Measurements from ENCODE around the gene KLHL36. TPM values are rescaled to one million over a fixed set of nuclear protein-coding genes. Genes with fewer than 3 reads are reported as not detected.

Gene KLHL36
- 10 to 100 TPM; 31.4 to 32.6 TPM for total RNA-seq

DNA sequence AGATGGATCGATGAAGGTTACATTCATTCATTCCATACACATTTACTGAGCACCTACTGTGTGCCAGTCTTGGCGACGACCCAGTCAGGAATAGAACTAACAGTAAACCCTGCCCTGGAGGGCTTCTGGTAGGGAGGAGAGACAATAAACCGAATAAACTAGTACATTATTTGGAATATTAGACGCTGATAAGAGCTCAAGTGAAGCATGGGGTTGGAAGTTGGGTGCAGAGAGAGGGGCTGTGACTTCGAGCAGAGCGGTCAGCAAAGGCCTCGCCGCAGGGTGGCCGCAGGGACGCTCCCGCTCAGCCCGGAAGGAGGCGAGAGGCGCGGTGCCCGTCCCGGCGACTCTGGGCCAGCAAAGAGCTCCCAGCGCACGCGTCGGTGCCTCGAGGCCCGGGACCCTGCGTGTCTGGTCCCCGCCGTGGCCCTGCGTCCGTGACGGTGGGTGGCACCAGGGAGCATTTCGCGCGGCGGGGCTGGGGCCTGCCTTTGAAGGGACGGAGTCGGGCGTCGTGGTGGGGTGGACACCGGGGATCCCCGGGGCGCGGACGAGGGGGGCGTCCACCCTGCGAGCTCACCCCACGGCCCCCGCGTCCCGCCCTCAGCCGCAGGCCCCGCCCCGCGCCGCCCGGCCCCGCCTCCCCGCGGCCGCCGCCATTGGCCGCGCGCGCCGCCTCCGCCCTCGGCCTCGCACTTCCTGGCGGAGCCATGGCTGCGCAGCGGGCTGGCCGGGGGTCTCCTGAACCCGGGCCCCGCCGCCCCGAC is at the start of gene KLHL36:
TSS of gene KLHL36 (plus strand) at position 684 of the 767 bp plus-strand sequence. CDS start 2,357 bp downstream, outside the sequence.
- no peaks in the 10 kb centered on the region for H3K9me3 Mint-ChIP-seq (ENCODE audit: insufficient read depth)
- ATAC-seq (peak; percentile 84), DNase-seq (peak; percentile 66)
- H3K36me3 Mint-ChIP-seq (ENCODE audit: low read depth), result peaks cover 27% of the 10 kb centered on the region
- peaks cover 19% of the 10 kb centered on the region for H3K27me3 Mint-ChIP-seq (ENCODE audit: low read depth)
- ChIA-PET CTCF (interaction anchor here (0.6 to 2.0 kb wide), 6 partner anchors 24 to 140 kb away, joined by 3 to 7 read pairs (median 5); no protein-coding TSS in a partner anchor), POLR2A (interaction anchor here (0.7 to 2.3 kb wide), 5 partner anchors 10 to 52 kb away, joined by 3 to 21 read pairs (median 4); no protein-coding TSS in a partner anchor)
- H3K27ac Mint-ChIP-seq, result peak within 1 kb of the TSS; percentile 71
- H3K4me3 Mint-ChIP-seq, result peak within 1 kb of the TSS; percentile 72
- peaks cover 40% of the 10 kb centered on the region for H3K4me1 Mint-ChIP-seq (ENCODE audit: low read depth)

DNA sequence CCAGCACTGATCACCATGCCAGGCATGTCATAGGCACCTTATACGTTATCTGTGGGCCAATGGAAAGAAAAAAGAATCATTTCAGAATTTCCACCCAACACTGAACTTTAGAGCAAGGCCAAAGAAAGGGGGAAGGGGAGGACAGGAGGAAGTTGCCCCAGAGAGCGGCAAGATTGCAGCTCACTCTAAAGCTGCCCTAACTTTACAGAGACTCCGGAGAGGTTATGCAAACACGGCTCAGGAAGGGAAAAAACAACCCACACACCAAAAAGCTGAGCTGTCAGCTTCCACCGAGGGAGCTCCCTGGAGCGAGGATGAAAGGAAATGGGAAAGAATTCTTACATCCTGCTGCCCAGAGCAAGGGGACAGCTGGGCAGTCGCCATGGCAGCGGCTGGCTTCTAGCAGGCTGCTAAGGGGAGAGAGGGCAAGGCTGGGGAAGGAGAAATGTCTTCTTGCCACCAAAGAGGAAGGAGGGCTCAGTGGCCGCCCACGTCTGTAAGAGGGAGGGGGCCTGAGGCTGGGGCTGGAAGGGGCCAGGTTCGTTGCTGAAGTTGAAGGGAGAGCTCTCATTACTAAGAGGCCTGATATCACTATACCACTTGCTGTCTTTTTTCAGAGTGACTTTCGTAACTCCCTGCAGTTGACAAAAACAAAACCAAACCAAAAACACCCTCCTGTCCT is 48.6 kb upstream of the KLHL36 start:
- H3K9me3 Mint-ChIP-seq (ENCODE audit: insufficient read depth), result no peaks in the 10 kb centered on the region
- ChIA-PET POLR2A (interaction anchor here (1.1 to 4.8 kb wide), 9 partner anchors 8 to 94 kb away, joined by 3 to 30 read pairs (median 5); no protein-coding TSS in a partner anchor), CTCF (interaction anchor here (0.8 to 4.8 kb wide), 14 partner anchors 8 to 487 kb away, joined by 3 to 27 read pairs (median 6); no protein-coding TSS in a partner anchor)
- no peaks in the 10 kb centered on the region for H3K27me3 Mint-ChIP-seq (ENCODE audit: low read depth)
- peak overlapping the region; percentile 96 for H3K27ac Mint-ChIP-seq
- DNase-seq (peak; percentile 63), ATAC-seq (peak; percentile 21)
- peak overlapping the region; percentile 73 for H3K4me3 Mint-ChIP-seq
- peaks cover 83% of the 10 kb centered on the region for H3K36me3 Mint-ChIP-seq (ENCODE audit: low read depth)
- H3K4me1 Mint-ChIP-seq (ENCODE audit: low read depth), result peaks cover 90% of the 10 kb centered on the region

DNA sequence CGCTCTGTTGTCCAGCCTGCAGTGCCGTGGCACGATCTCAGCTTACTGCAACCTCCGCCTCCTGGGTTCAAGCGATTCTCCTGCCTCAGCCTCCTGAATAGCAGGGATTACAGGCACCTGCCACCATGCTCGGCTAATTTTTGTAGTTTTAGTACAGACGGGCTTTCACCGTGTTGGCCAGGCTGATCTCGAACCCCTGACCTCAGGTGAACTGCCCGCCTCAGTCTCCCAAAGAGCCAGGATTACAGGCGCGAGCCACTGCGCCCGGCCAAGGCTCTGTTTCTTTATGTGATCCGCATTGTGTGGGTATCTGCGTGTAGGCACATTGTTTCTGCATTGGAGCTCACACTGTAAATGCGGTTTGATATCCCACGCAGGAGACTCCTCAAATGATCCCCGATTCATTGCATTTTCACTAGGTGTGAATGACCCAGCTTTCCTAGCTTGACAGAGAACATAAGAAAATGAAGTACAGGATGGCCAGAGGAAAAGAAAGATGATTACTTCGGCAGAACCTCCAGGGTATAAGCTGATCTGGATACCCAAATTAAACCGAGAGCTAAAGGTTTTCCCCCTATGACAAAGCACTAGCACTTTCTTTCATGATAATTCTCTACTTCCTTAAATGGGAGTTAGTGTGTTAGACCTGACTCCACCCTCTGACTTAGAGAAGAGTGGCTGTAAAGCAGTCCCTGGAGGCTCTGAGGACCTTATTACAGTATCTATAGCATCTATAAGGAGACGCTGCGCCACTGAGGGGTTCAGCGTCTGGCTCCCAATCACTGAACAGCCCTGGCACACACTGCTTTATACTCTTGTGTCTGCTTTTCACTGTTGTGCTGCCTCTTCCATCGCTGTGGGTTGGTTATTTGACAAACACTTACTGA is 47.7 kb upstream of the KLHL36 start:
- POLR2A ChIA-PET, result interaction anchor here (0.9 to 4.8 kb wide), 7 partner anchors 15 to 95 kb away, joined by 3 to 25 read pairs (median 5); no protein-coding TSS in a partner anchor
- DNase-seq, result peak; percentile 55
- Mint-ChIP-seq H3K36me3 (ENCODE audit: low read depth) (peaks cover 83% of the 10 kb centered on the region), H3K4me1 (ENCODE audit: low read depth) (peaks cover 91% of the 10 kb centered on the region), H3K27me3 (ENCODE audit: low read depth) (no peaks in the 10 kb centered on the region), H3K9me3 (ENCODE audit: insufficient read depth) (no peaks in the 10 kb centered on the region), H3K4me3 (peak overlapping the region; percentile 73), H3K27ac (peak overlapping the region; percentile 96)
- peak; percentile 48 for ATAC-seq
- CTCF ChIA-PET, result interaction anchor here (0.6 to 4.8 kb wide), 19 partner anchors 7 to 486 kb away, joined by 3 to 27 read pairs (median 5); partner anchors contain the start of gene COTL1

DNA sequence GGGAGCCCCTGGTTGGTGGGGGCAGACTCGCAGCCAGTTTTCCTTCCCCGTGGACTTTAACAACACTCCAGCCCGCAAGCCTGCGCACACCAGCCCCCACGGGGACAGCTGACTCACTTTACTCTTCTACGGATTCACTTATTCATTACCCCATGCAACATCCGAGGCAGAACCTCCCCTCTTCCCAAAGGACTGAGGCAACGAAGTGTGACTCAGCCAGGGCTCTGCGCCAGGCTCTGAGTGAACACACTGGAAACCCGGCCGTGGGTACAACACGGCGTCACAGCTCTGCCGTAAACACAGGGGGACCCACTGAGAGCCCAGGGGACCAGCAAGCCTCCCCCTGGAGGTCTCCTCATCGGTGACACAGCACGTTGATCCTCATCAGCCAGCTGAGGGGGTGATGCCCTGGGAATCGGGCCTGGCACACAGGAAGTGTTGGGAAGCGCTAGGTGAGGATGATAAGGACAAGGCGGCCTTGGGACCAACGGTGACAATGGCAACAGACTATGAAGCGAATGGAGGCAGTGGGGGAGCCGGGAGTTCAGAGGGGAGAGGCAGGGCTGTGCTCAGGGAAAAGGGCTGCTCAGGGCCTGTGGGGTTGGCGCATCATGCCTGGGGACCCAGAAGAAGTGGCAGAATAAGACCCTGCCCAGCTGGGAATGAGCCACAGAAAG is 45.0 kb upstream of the KLHL36 start:
- peaks cover 84% of the 10 kb centered on the region for H3K36me3 Mint-ChIP-seq (ENCODE audit: low read depth)
- ATAC-seq, result no peak

DNA sequence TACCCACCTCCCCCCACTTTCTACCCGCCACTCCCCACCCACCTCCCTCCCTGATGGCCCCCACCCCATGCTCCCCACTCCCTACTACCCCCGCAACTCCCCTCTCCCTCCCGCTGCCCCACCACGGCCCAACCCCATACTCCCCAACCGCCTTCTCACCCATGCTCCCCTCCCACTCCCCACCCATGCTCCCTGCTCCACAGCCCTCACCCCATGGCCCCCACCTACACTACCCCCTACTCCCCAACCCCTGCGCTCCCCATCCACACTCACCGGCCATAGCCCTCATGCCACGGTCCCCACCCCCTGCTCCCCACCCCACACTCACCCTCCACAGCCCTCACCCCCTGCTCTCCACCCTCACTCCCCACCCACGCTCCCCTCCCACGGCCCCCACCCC is 44.4 kb upstream of the KLHL36 start:
- ATAC-seq (no peak), DNase-seq (no peak)
- Mint-ChIP-seq H3K4me1 (ENCODE audit: low read depth) (peaks cover 95% of the 10 kb centered on the region), H3K9me3 (ENCODE audit: insufficient read depth) (no peaks in the 10 kb centered on the region), H3K27ac (peak overlapping the region; percentile 92), H3K36me3 (ENCODE audit: low read depth) (peaks cover 89% of the 10 kb centered on the region), H3K27me3 (ENCODE audit: low read depth) (no peaks in the 10 kb centered on the region), H3K4me3 (no peak overlapping the region)
- ChIA-PET CTCF (no interaction called here), POLR2A (no interaction called here)

More for the DNA sequence above, 45.0 kb upstream of the KLHL36 start:
- CTCF ChIA-PET, result interaction anchor here (1.7 kb wide), 1 partner anchor 19 kb away, joined by 8 read pairs; no protein-coding TSS in a partner anchor
- Mint-ChIP-seq H3K4me1 (ENCODE audit: low read depth) (peaks cover 91% of the 10 kb centered on the region), H3K4me3 (peak overlapping the region; percentile 70), H3K27ac (peak overlapping the region; percentile 85), H3K27me3 (ENCODE audit: low read depth) (no peaks in the 10 kb centered on the region), H3K9me3 (ENCODE audit: insufficient read depth) (no peaks in the 10 kb centered on the region)
- POLR2A ChIA-PET, result interaction anchor here (0.7 to 1.4 kb wide), 2 partner anchors 84 to 309 kb away, joined by 3 read pairs; no protein-coding TSS in a partner anchor
- no peak for DNase-seq

DNA sequence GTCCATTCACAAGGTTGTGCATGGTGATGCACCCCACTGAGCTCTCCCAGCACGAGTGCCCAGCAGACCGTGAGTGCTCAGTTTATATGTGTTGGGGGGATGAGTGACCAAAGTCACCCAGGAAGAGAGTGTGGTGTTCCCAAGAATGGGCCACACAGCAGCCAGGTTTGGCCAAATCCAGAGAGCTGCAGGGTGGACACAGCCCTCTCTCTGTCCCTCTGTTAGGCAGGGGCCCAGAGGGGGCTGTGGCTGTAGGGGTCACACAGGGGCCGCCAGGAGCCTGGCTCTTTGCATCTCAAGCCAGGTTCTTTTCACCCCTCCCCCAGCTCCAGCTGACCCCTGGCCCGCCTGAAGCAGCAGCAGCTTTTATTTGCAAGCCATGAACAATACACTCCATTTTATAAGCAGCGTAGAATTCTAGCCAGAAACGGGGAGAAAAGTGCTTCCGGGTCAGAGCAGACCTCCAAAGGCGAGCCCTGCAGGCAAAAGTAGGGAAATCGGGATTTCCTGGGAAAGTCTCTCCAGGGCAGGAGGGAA is 43.8 kb upstream of the KLHL36 start:
- no peaks in the 10 kb centered on the region for H3K27me3 Mint-ChIP-seq (ENCODE audit: low read depth)
- no peak for ATAC-seq
- POLR2A ChIA-PET, result no interaction called here
- peak overlapping the region; percentile 92 for H3K27ac Mint-ChIP-seq
- H3K4me1 Mint-ChIP-seq (ENCODE audit: low read depth), result peaks cover 95% of the 10 kb centered on the region
- DNase-seq, result no peak
- CTCF ChIA-PET, result no interaction called here
- H3K9me3 Mint-ChIP-seq (ENCODE audit: insufficient read depth), result no peaks in the 10 kb centered on the region
- H3K4me3 Mint-ChIP-seq, result peak overlapping the region; percentile 64
- peaks cover 90% of the 10 kb centered on the region for H3K36me3 Mint-ChIP-seq (ENCODE audit: low read depth)

DNA sequence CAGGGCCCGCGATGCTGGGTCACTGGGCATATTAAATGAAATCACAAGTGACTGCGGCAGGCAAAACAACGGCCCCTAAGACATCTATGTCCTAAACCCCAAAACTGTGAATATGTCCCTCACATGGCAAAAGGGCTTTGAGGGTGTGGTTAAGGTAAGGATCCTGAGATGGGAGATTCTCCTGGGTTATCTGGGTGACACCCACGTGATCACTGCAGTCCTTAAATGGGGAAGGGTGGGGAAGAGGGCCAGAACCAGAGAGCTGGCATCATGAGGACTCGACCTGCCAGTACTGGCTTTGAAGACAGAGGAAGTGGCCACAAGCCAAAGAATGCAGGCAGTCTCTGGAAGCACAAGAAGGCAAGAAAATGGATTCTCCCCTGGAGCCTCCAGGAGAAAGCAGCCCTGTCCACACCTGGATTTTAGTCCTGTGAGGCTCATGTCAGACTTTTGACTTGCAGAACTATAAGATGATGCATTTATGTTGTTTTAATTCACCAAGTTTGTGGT is 42.9 kb upstream of the KLHL36 start:
- DNase-seq (no peak), ATAC-seq (no peak)
- Mint-ChIP-seq H3K36me3 (ENCODE audit: low read depth) (peaks cover 90% of the 10 kb centered on the region), H3K27me3 (ENCODE audit: low read depth) (no peaks in the 10 kb centered on the region), H3K4me1 (ENCODE audit: low read depth) (peaks cover 96% of the 10 kb centered on the region), H3K4me3 (peak overlapping the region; percentile 24), H3K9me3 (ENCODE audit: insufficient read depth) (no peaks in the 10 kb centered on the region), H3K27ac (peak overlapping the region; percentile 92)
- ChIA-PET POLR2A (interaction anchor here (1.7 to 3.8 kb wide), 4 partner anchors 11 to 91 kb away, joined by 6 to 14 read pairs (median 11); partner anchors contain the start of gene COTL1), CTCF (no interaction called here)

DNA sequence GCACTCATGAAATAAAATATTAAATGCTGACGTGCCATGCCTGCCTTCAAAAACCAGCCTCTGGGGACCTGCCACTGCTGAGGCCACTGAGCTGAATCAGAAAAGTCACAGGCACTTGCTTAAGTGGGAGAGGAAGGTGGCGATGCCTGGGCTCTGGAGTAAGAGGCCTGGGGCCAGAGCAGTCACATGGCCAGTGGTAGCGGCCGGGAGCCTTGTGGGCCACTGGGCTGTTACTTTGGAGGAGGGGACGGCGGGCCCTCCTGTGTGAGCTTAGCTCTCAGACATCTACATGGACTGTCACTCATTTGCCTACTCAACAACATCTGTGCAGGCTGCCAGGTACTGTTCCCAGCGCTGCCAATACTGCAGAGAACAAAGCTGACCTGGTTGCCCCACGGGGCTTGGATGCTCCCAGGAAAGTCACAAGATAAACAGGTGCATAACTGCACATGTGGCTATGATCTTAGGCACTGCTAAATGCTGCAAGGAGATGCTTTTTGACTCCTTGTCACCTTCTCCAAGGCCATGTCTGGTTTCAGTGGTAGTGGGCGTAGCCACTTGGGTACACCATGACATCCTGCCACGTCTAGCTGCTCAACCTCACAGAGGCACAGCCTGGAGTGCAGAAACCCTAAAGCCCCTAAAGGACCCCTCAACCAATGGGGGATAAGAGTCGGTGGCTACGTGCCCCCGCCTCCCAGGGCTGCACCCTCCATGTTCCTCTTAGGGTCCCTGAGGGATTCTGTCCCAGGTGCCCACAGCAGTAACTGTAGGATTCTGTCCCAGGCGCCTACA is 42.0 kb upstream of the KLHL36 start:
- no peaks in the 10 kb centered on the region for H3K27me3 Mint-ChIP-seq (ENCODE audit: low read depth)
- DNase-seq (peak; percentile 82), ATAC-seq (peak; percentile 58)
- peaks cover 96% of the 10 kb centered on the region for H3K4me1 Mint-ChIP-seq (ENCODE audit: low read depth)
- peak overlapping the region; percentile 70 for H3K4me3 Mint-ChIP-seq
- CTCF ChIA-PET, result interaction anchor here (0.5 to 3.6 kb wide), 5 partner anchors 7 to 96 kb away, joined by 3 to 25 read pairs (median 6); no protein-coding TSS in a partner anchor
- H3K36me3 Mint-ChIP-seq (ENCODE audit: low read depth), result peaks cover 90% of the 10 kb centered on the region
- H3K9me3 Mint-ChIP-seq (ENCODE audit: insufficient read depth), result no peaks in the 10 kb centered on the region
- POLR2A ChIA-PET, result interaction anchor here (0.9 to 3.8 kb wide), 9 partner anchors 8 to 92 kb away, joined by 3 to 30 read pairs (median 6); partner anchors contain the start of gene COTL1
- peak overlapping the region; percentile 92 for H3K27ac Mint-ChIP-seq

DNA sequence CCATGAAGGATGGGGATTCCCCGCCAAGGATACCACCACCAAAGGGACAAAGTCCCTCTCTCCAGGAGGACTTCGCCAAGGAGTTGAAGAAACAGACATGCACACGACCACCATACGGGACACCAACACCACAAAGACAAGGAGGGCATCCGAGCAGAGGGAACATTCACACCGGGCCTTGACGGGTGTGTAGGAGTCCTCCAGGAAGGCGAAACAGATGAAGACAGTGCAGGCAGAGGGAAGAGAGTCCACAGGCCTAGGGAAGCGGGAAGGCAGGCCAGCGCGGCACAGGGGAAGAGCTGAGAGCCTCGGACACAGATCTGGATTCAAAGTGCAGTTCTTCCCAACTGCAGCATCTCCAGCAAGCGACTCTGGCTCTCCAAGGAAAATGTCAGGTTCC is 41.2 kb upstream of the KLHL36 start:
- no peak for DNase-seq
- peaks cover 96% of the 10 kb centered on the region for H3K4me1 Mint-ChIP-seq (ENCODE audit: low read depth)
- ATAC-seq, result no peak
- H3K9me3 Mint-ChIP-seq (ENCODE audit: insufficient read depth), result no peaks in the 10 kb centered on the region
- POLR2A ChIA-PET, result interaction anchor here (0.5 to 3.8 kb wide), 9 partner anchors 9 to 93 kb away, joined by 3 to 30 read pairs (median 6); partner anchors contain the start of gene COTL1
- H3K27ac Mint-ChIP-seq, result peak overlapping the region; percentile 92
- peaks cover 92% of the 10 kb centered on the region for H3K36me3 Mint-ChIP-seq (ENCODE audit: low read depth)
- H3K27me3 Mint-ChIP-seq (ENCODE audit: low read depth), result no peaks in the 10 kb centered on the region
- peak overlapping the region; percentile 70 for H3K4me3 Mint-ChIP-seq
- CTCF ChIA-PET, result interaction anchor here (0.9 to 3.6 kb wide), 6 partner anchors 8 to 96 kb away, joined by 3 to 25 read pairs (median 5); no protein-coding TSS in a partner anchor

All from activated CD8-positive, alpha-beta T cell treated with anti-CD3 and anti-CD28 coated beads, Interleukin-2, amount 10 ng/mL, durations not matched to agents 7 days and 5 days (primary cell).